Panc1 (cell line): ENCODE data around the gene STPG3. TPM values are rescaled to one million over a fixed set of nuclear protein-coding genes. Genes with fewer than 3 reads are reported as not detected.

Experiments used
- ATAC-seq: fragments of 200-7000 bp; cut with Tn5 transposase; 2 replicates; pipeline ENCODE4 v1.9.1; 2020; ENCODE audit warnings: mild to moderate bottlenecking, moderate library complexity
- BruUV-seq: library from RNA; stranded (reverse); fragments of 400-500 nt; replicated peaks from 2 replicates; lab custom pipeline; 2021; lab: Mats Ljungman, UMichigan
- CTCF ChIA-PET: fragments of 300-600 bp; sonication (Branson Sonifier 250); formaldehyde crosslinking; loops from one replicate; lab custom pipeline; 2022; ENCODE audit warnings: antibody characterized with exemption; lab: Charles Lee
- POLR2A ChIA-PET: fragments of 300-600 bp; sonication (Branson Sonifier 250); formaldehyde crosslinking; loops from one replicate; lab custom pipeline; 2022; ENCODE audit warnings: antibody characterized with exemption; lab: Charles Lee
- DNase-seq: peaks from one replicate; pipeline ENCODE4 v3.0.0-alpha.2; 2010; ENCODE audit warnings: low read depth, low spot score
- H3K27ac ChIP-seq: 2 replicates; pipeline ENCODE4 v1.5.1; 2011; ENCODE audit warnings: mild to moderate bottlenecking, low read length, inconsistent platforms
- H3K27me3 ChIP-seq: fragments of 200-500 bp; sonication (Bioruptor generic); 2 replicates; pipeline ENCODE4 v1.6.0; 2014; ENCODE audit warnings: low read length, inconsistent platforms; ENCODE audit not compliant: control insufficient read depth, insufficient read depth
- H3K36me3 ChIP-seq: fragments of 200-500 bp; sonication (Bioruptor generic); 2 replicates; pipeline ENCODE4 v1.5.1; 2014; ENCODE audit warnings: inconsistent platforms, mild to moderate bottlenecking, low read length, moderate library complexity; ENCODE audit not compliant: control insufficient read depth, insufficient read depth
- H3K4me1 ChIP-seq: 2 replicates; pipeline ENCODE4 v1.5.1; 2011; ENCODE audit warnings: inconsistent platforms, mild to moderate bottlenecking, low read length, moderate library complexity; ENCODE audit not compliant: control insufficient read depth, insufficient read depth
- H3K4me3 ChIP-seq, 2 experiments: 2 replicates each; pipeline ENCODE4 v1.5.1; 2011 to 2012; ENCODE audit warnings: low read depth in 2 of 2, low read length in 2 of 2, mild to moderate bottlenecking in 2 of 2, inconsistent platforms in 1 of 2, moderate library complexity in 1 of 2
- H3K9me3 ChIP-seq: fragments of 200-500 bp; sonication (Bioruptor generic); 2 replicates; pipeline ENCODE4 v1.5.1; 2014; ENCODE audit warnings: low read depth, mild to moderate bottlenecking, inconsistent platforms, low read length, moderate library complexity; ENCODE audit not compliant: control insufficient read depth, insufficient read depth
- POLR2AphosphoS5 ChIP-seq: IDR thresholded peaks from 2 replicates; pipeline ENCODE4 v1.6.1; 2012; ENCODE audit warnings: mild to moderate bottlenecking, low read depth, low read length, moderate library complexity
- SIN3A ChIP-seq: IDR thresholded peaks from 2 replicates; pipeline ENCODE4 v1.6.1; 2012; ENCODE audit warnings: low read depth, mild to moderate bottlenecking, low read length, moderate library complexity, borderline replicate concordance; ENCODE audit not compliant: insufficient read depth
- TCF7L2 ChIP-seq: IDR thresholded peaks from 2 replicates; pipeline ENCODE4 v1.6.1; 2011; ENCODE audit warnings: mild to moderate bottlenecking, low read depth, low read length, inconsistent platforms
- in situ Hi-C: cut with HindIII; loops from 2 replicates; pipeline ENCODE4 v1.10.0; 2016; ENCODE audit warnings: low sequenced_read_pairs, low pct_unique_long_range_greater_than_20kb
- intact Hi-C: fragments of 100-400 bp; cut with micrococcal nuclease; formaldehyde crosslinking; loops from one replicate; pipeline ENCODE4 v1.10.0; 2022; ENCODE audit not compliant: unreplicated experiment
- total RNA-seq: library from RNA; stranded (reverse); gene quantifications from one replicate; pipeline ENCODE4 v1.2.1, GENCODE V29; 2021; ENCODE audit not compliant: unreplicated experiment
- TF ChIP-seq, protein P1 (sequence below): fragments of 450-650 bp; IDR thresholded peaks from 2 replicates; pipeline ENCODE4 v1.5.1; 2017; ENCODE audit warnings: mild to moderate bottlenecking
- TF ChIP-seq, protein P2 (sequence below), 2 experiments: IDR thresholded peaks; 2 replicates each; pipeline ENCODE4 v1.6.1; 2011 to 2012; ENCODE audit warnings: low read depth in 2 of 2, control low read depth in 1 of 2, low read length in 1 of 2, mild to moderate bottlenecking in 1 of 2, moderate library complexity in 1 of 2; ENCODE audit not compliant: insufficient read depth in 1 of 2

Gene STPG3
- total RNA-seq, 1 experiment from 2014 or later: 0.26 TPM

DNA sequence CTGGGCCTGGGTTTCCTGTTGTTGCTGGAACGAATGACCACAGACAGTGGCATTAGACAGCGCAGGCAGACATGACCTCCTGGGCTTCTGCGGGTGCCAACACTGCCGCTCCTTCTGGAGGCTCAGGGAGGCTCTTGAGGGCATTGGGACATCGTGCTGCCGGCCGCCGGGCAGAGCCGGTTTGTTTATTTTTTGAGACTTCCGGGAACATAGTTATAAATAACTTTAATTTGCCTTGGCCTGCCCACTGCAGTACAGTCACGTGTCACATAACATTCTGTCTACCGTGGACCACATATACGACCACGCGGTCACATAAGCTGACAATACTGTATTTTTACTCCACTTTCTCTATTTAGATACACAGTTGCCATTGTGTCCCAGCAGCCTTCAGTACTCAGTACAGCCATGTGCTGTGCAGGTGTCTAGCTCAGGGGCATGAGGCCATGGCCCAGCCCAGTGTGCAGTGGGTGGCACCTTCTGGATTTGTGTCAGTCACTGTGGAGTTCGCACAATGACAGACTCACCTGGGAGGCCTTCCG, 18.2 kb downstream of the STPG3 start:
- no peak for ATAC-seq
- Histone ChIP-seq H3K9me3 (no peaks in the 10 kb centered on the region), H3K36me3 (no peaks in the 10 kb centered on the region; the same call in 1 of the 2 replicates), H3K4me3 (no peak overlapping the region), H3K27ac (no peak overlapping the region), H3K27me3 (no peaks in the 10 kb centered on the region), H3K4me1 (no peaks in the 10 kb centered on the region; the same call in 1 of the 2 replicates)
- in situ Hi-C loops: no loop called here
- intact Hi-C loops: no loop called here
- no TSS peak for BruUV-seq
- ChIA-PET POLR2A (interaction anchor here (0.7 kb wide), 1 partner anchor 42 kb away, joined by 3 read pairs; no protein-coding TSS in a partner anchor), CTCF (no interaction called here)
- TF ChIP-seq POLR2AphosphoS5: no peak
- no peak for TF ChIP-seq TCF7L2
- TF ChIP-seq, protein P1, sequence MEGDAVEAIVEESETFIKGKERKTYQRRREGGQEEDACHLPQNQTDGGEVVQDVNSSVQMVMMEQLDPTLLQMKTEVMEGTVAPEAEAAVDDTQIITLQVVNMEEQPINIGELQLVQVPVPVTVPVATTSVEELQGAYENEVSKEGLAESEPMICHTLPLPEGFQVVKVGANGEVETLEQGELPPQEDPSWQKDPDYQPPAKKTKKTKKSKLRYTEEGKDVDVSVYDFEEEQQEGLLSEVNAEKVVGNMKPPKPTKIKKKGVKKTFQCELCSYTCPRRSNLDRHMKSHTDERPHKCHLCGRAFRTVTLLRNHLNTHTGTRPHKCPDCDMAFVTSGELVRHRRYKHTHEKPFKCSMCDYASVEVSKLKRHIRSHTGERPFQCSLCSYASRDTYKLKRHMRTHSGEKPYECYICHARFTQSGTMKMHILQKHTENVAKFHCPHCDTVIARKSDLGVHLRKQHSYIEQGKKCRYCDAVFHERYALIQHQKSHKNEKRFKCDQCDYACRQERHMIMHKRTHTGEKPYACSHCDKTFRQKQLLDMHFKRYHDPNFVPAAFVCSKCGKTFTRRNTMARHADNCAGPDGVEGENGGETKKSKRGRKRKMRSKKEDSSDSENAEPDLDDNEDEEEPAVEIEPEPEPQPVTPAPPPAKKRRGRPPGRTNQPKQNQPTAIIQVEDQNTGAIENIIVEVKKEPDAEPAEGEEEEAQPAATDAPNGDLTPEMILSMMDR: no peak
- TF ChIP-seq, protein P2, sequence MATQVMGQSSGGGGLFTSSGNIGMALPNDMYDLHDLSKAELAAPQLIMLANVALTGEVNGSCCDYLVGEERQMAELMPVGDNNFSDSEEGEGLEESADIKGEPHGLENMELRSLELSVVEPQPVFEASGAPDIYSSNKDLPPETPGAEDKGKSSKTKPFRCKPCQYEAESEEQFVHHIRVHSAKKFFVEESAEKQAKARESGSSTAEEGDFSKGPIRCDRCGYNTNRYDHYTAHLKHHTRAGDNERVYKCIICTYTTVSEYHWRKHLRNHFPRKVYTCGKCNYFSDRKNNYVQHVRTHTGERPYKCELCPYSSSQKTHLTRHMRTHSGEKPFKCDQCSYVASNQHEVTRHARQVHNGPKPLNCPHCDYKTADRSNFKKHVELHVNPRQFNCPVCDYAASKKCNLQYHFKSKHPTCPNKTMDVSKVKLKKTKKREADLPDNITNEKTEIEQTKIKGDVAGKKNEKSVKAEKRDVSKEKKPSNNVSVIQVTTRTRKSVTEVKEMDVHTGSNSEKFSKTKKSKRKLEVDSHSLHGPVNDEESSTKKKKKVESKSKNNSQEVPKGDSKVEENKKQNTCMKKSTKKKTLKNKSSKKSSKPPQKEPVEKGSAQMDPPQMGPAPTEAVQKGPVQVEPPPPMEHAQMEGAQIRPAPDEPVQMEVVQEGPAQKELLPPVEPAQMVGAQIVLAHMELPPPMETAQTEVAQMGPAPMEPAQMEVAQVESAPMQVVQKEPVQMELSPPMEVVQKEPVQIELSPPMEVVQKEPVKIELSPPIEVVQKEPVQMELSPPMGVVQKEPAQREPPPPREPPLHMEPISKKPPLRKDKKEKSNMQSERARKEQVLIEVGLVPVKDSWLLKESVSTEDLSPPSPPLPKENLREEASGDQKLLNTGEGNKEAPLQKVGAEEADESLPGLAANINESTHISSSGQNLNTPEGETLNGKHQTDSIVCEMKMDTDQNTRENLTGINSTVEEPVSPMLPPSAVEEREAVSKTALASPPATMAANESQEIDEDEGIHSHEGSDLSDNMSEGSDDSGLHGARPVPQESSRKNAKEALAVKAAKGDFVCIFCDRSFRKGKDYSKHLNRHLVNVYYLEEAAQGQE (IDR thresholded peaks at IDR 0.05; ENCODE audit: insufficient read depth in 1 of 2, low read depth in 2 of 2, low read length in 1 of 2): no peak
- TF ChIP-seq SIN3A: no peak
- DNase-seq: no peak

GRCh38 chr9:137270929-137271695, 20.0 kb downstream of the STPG3 start:
- intact Hi-C loops: no loop called here
- TF ChIP-seq TCF7L2: no peak
- TF ChIP-seq, protein P1: no peak
- TF ChIP-seq POLR2AphosphoS5: no peak
- TF ChIP-seq SIN3A: no peak
- TF ChIP-seq, protein P2 (IDR thresholded peaks at IDR 0.05; ENCODE audit: insufficient read depth in 1 of 2, low read depth in 2 of 2, low read length in 1 of 2): no peak
- BruUV-seq: no TSS peak
- Histone ChIP-seq H3K9me3 (no peaks in the 10 kb centered on the region), H3K4me1 (peaks cover 3% of the 10 kb centered on the region), H3K36me3 (no peaks in the 10 kb centered on the region; the same call in 1 of the 2 replicates), H3K27me3 (no peaks in the 10 kb centered on the region), H3K4me3 (no peak overlapping the region), H3K27ac (no peak overlapping the region)
- in situ Hi-C loops: no loop called here
- ChIA-PET POLR2A (no interaction called here), CTCF (no interaction called here)
- ATAC-seq (no peak), DNase-seq (no peak)
